Karpas-422 (cell line): ENCODE measurements around the gene LNP1. TPM values are rescaled to one million over a fixed set of nuclear protein-coding genes. Genes with fewer than 3 reads are reported as not detected.
A peak's percentile ranks its signal among the peaks of the same experiment; 100 is the strongest.

Experiments
- DNase-seq: peaks from one replicate; pipeline ENCODE4 v3.0.0-alpha.2; 2015
- H2AFZ ChIP-seq: fragments of 200-600 bp; sonication (generic); 2 replicates; pipeline ENCODE4 v1.6.1; 2014; ENCODE audit warnings: antibody characterized with exemption, low read length, mixed read lengths
- H3K27ac ChIP-seq: fragments of 200-600 bp; sonication (generic); 2 replicates; pipeline ENCODE4 v1.5.1; 2014; ENCODE audit warnings: mild to moderate bottlenecking, low read length, moderate library complexity
- H3K27me3 ChIP-seq: fragments of 200-600 bp; sonication (generic); 2 replicates; pipeline ENCODE4 v1.6.1; 2014; ENCODE audit warnings: low read length, mixed read lengths
- H3K36me3 ChIP-seq: fragments of 200-600 bp; sonication (generic); 2 replicates; pipeline ENCODE4 v1.6.1; 2014; ENCODE audit warnings: low read length, mixed read lengths; ENCODE audit not compliant: insufficient read depth
- H3K4me1 ChIP-seq: fragments of 200-600 bp; sonication (generic); 2 replicates; pipeline ENCODE4 v1.6.1; 2014; ENCODE audit warnings: mild to moderate bottlenecking, low read length, mixed read lengths
- H3K4me2 ChIP-seq: fragments of 200-600 bp; sonication (generic); 2 replicates; pipeline ENCODE4 v1.6.1; 2014; ENCODE audit warnings: low read length, low read depth, mild to moderate bottlenecking; ENCODE audit not compliant: poor library complexity, severe bottlenecking
- H3K4me3 ChIP-seq: fragments of 200-600 bp; sonication (generic); 2 replicates; pipeline ENCODE4 v1.5.1; 2014; ENCODE audit warnings: mild to moderate bottlenecking, antibody characterized with exemption, low read length, mixed read lengths
- H3K79me2 ChIP-seq: fragments of 200-600 bp; sonication (generic); 2 replicates; pipeline ENCODE4 v1.6.1; 2014; ENCODE audit warnings: mild to moderate bottlenecking, low read length, mixed read lengths
- H3K9ac ChIP-seq: fragments of 200-600 bp; sonication (generic); 2 replicates; pipeline ENCODE4 v1.6.0; 2014; ENCODE audit warnings: low read length
- H3K9me2 ChIP-seq: fragments of 200-600 bp; sonication (generic), shearing (Covaris generic); replicated peaks from 2 replicates; pipeline ENCODE4 v1.6.0; 2014; ENCODE audit warnings: mild to moderate bottlenecking, low read length, moderate library complexity; ENCODE audit not compliant: insufficient read depth
- H3K9me3 ChIP-seq: fragments of 300-700, 200-600 bp; sonication (generic); 2 replicates; pipeline ENCODE4 v1.6.1; 2014; ENCODE audit warnings: low read length, mixed read lengths
- H4K20me1 ChIP-seq: fragments of 200-600 bp; sonication (generic); 2 replicates; pipeline ENCODE4 v1.6.1; 2014; ENCODE audit warnings: mild to moderate bottlenecking, antibody characterized with exemption, low read length, low read depth; ENCODE audit not compliant: insufficient read depth
- total RNA-seq: library from RNA; depleted of rRNA; stranded (reverse); fragments of >200 nt; shearing (Covaris generic); gene quantifications from 2 replicates; pipeline ENCODE4 v1.2.3, GENCODE V29; 2014; ENCODE audit warnings: low replicate concordance

Gene LNP1
- total RNA-seq, 1 experiment from 2014 or later = 6.0 TPM

GRCh38 chr3:100413613-100414012 lies 12.3 kb downstream of the LNP1 start:
- no peak overlapping the region for H3K4me3 ChIP-seq

DNA sequence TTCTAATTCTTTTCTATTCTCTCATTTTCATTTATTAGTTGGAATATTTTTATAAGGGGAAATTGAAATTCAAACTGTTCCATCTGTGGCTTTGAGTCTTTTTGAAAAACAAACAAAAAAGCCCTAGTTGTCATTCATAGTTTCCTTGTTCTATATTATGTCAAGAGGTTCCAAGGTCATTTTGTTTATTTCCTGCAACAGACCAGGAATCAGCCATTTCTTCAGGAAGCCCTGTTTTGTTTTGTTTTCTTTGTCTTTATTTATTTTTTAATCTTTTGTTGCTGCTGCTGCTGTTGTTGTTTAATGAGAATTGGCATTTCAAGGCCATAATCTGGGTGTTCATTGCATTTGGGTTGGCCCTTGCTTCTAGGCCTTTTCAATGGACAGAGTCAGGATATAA lies 14.8 kb downstream of the LNP1 start:
- peak; percentile 35 for DNase-seq
- Histone ChIP-seq H3K4me2 (no peak overlapping the region), H3K4me1 (peaks cover 4% of the 10 kb centered on the region), H3K9me2 (no peaks in the 10 kb centered on the region), H3K9me3 (no peaks in the 10 kb centered on the region), H3K27ac (no peak overlapping the region), H2AFZ (no peak overlapping the region), H3K9ac (no peak overlapping the region), H3K27me3 (no peaks in the 10 kb centered on the region), H3K79me2 (no peaks in the 10 kb centered on the region), H3K4me3 (no peak overlapping the region), H3K36me3 (no peaks in the 10 kb centered on the region), H4K20me1 (no peaks in the 10 kb centered on the region; the same call in 1 of the 2 replicates)

More at GRCh38 chr3:100413613-100414012, 12.3 kb downstream of the LNP1 start:
- peaks cover 3% of the 10 kb centered on the region; the same call in 1 of the 2 replicates for H3K79me2 ChIP-seq
- no peak overlapping the region for H3K9ac ChIP-seq
- H3K9me3 ChIP-seq = no peaks in the 10 kb centered on the region
- H3K9me2 ChIP-seq = no peaks in the 10 kb centered on the region
- DNase-seq = no peak
- no peak overlapping the region for H3K4me2 ChIP-seq
- H2AFZ ChIP-seq = no peak overlapping the region
- H4K20me1 ChIP-seq = no peaks in the 10 kb centered on the region
- no peaks in the 10 kb centered on the region for H3K27me3 ChIP-seq
- H3K36me3 ChIP-seq = peaks cover 6% of the 10 kb centered on the region; the same call in 1 of the 2 replicates
- H3K4me1 ChIP-seq = no peaks in the 10 kb centered on the region
- no peak overlapping the region for H3K27ac ChIP-seq

DNA sequence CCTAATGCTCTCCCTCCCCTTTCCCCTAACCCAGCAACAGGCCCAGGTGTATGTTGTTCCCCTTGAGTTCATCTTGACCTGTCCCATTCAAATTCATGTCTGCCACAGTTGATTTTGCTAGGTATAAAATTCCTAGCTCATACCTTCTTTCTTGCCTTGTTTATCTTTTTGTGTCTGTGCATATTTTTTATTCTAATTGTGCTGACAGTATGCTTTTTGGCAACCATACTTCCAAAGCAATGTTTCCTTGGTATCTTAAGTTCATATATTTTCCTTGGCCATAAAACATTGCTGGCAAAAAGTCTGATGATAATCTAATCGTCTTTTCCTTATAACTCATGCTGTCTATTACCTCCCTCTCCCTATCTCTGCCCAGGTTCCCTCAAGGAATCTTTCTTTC lies 15.5 kb downstream of the LNP1 start:
- no peaks in the 10 kb centered on the region for H3K79me2 ChIP-seq
- H3K27ac ChIP-seq = no peak overlapping the region
- no peak for DNase-seq
- H3K4me1 ChIP-seq = peaks cover 4% of the 10 kb centered on the region
- no peaks in the 10 kb centered on the region for H3K9me2 ChIP-seq
- no peaks in the 10 kb centered on the region for H3K36me3 ChIP-seq
- no peak overlapping the region for H3K9ac ChIP-seq
- H2AFZ ChIP-seq = no peak overlapping the region
- H3K27me3 ChIP-seq = no peaks in the 10 kb centered on the region
- no peak overlapping the region for H3K4me2 ChIP-seq
- no peaks in the 10 kb centered on the region for H3K9me3 ChIP-seq
- no peaks in the 10 kb centered on the region; the same call in 1 of the 2 replicates for H4K20me1 ChIP-seq
- H3K4me3 ChIP-seq = no peak overlapping the region

GRCh38 chr3:100419406-100419805 lies 18.1 kb downstream of the LNP1 start:
- H3K9ac ChIP-seq = no peak overlapping the region

GRCh38 chr3:100420885-100421284 lies 19.5 kb downstream of the LNP1 start:
- H3K4me2 ChIP-seq = no peak overlapping the region
- DNase-seq = no peak
- no peaks in the 10 kb centered on the region for H3K79me2 ChIP-seq

More at GRCh38 chr3:100419406-100419805, 18.1 kb downstream of the LNP1 start:
- Histone ChIP-seq H3K9me2 (no peaks in the 10 kb centered on the region), H3K4me2 (no peak overlapping the region), H3K36me3 (no peaks in the 10 kb centered on the region), H3K4me1 (peaks cover 4% of the 10 kb centered on the region), H3K4me3 (no peak overlapping the region), H3K79me2 (no peaks in the 10 kb centered on the region), H3K27me3 (no peaks in the 10 kb centered on the region), H3K9me3 (no peaks in the 10 kb centered on the region), H2AFZ (no peak overlapping the region), H4K20me1 (peaks cover 4% of the 10 kb centered on the region), H3K27ac (no peak overlapping the region)
- DNase-seq = peak; percentile 54

GRCh38 chr3:100423611-100424010 lies 22.3 kb downstream of the LNP1 start:
- Histone ChIP-seq H3K27me3 (no peaks in the 10 kb centered on the region), H3K9me2 (no peaks in the 10 kb centered on the region), H3K9ac (no peak overlapping the region), H4K20me1 (peaks cover 4% of the 10 kb centered on the region), H3K79me2 (no peaks in the 10 kb centered on the region), H3K27ac (no peak overlapping the region), H3K4me3 (no peak overlapping the region), H3K4me1 (peaks cover 4% of the 10 kb centered on the region), H3K36me3 (no peaks in the 10 kb centered on the region), H3K9me3 (no peaks in the 10 kb centered on the region), H3K4me2 (no peak overlapping the region), H2AFZ (no peak overlapping the region)
- peak; percentile 20 for DNase-seq

More at GRCh38 chr3:100420885-100421284, 19.5 kb downstream of the LNP1 start:
- Histone ChIP-seq H3K9ac (no peak overlapping the region), H3K27me3 (no peaks in the 10 kb centered on the region), H3K4me3 (no peak overlapping the region), H3K4me1 (peaks cover 4% of the 10 kb centered on the region), H2AFZ (no peak overlapping the region), H3K27ac (no peak overlapping the region), H3K9me3 (no peaks in the 10 kb centered on the region), H3K36me3 (no peaks in the 10 kb centered on the region), H4K20me1 (peaks cover 4% of the 10 kb centered on the region), H3K9me2 (no peaks in the 10 kb centered on the region)

- DNase-seq = no peak
- H3K4me1 ChIP-seq = peaks cover 2% of the 10 kb centered on the region
- no peaks in the 10 kb centered on the region for H3K9me3 ChIP-seq
- no peak overlapping the region for H3K9ac ChIP-seq
- peaks cover 4% of the 10 kb centered on the region; the same call in 1 of the 2 replicates for H4K20me1 ChIP-seq
- no peak overlapping the region for H3K27ac ChIP-seq
- no peak overlapping the region for H3K4me2 ChIP-seq
- H3K36me3 ChIP-seq = no peaks in the 10 kb centered on the region
- H2AFZ ChIP-seq = no peak overlapping the region
- no peaks in the 10 kb centered on the region for H3K9me2 ChIP-seq
- no peak overlapping the region for H3K4me3 ChIP-seq
- H3K79me2 ChIP-seq = no peaks in the 10 kb centered on the region
- H3K27me3 ChIP-seq = no peaks in the 10 kb centered on the region
Measured at GRCh38 chr3:100424261-100424660, 22.9 kb downstream of the LNP1 start.

DNA sequence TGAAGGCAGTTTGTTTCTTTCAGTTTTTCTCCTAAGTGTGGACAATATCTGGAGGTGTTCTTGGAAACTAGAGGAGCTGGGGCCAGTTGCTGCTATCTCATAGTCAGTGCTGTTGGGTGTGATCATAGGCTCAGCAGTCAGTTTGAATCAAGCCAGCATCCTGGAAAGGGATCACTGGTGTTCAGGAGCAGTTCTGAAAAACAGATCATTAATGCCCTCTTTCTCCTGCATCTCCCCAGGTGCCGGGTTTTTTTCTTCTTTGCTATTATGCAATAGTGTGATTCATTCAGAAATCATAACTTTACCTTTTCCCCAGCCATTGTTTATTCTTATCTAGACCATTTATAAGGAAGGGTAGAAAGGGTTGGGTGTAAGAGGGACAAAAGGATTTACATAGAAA lies 24.0 kb downstream of the LNP1 start:
- no peak overlapping the region for H3K27ac ChIP-seq
- no peak overlapping the region for H3K9ac ChIP-seq

More for the DNA sequence above, 24.0 kb downstream of the LNP1 start:
- no peak for DNase-seq
- no peaks in the 10 kb centered on the region for H3K4me1 ChIP-seq
- H3K4me3 ChIP-seq = no peak overlapping the region
- no peaks in the 10 kb centered on the region for H3K9me3 ChIP-seq
- H2AFZ ChIP-seq = no peak overlapping the region
- no peaks in the 10 kb centered on the region for H3K9me2 ChIP-seq
- no peaks in the 10 kb centered on the region for H3K79me2 ChIP-seq
- peaks cover 4% of the 10 kb centered on the region; the same call in 1 of the 2 replicates for H4K20me1 ChIP-seq
- no peaks in the 10 kb centered on the region for H3K36me3 ChIP-seq
- H3K4me2 ChIP-seq = no peak overlapping the region
- H3K27me3 ChIP-seq = no peaks in the 10 kb centered on the region
